ENCODE measurements around the gene GPAT3.

DNA sequence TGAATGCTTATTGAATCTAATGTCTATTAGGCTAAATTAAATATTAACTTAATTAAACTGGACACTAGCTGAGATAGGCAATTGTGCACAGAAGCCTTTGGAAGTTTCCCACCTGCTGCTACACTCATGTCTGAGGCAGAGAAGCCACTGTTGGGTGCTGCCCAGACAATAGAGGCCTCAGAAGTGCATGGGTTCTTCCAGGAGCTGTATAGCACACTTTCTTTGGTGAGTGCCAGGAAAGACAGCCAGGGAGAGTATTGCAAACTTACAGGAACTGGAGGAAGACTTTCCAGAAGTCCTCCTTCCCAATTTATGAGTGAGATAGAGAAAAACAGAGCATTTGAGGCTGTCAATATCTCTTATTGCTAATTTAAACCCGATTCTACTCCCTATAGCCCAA, 89.9 kb downstream of the GPAT3 start:
- TF ChIP-seq, protein P1, sequence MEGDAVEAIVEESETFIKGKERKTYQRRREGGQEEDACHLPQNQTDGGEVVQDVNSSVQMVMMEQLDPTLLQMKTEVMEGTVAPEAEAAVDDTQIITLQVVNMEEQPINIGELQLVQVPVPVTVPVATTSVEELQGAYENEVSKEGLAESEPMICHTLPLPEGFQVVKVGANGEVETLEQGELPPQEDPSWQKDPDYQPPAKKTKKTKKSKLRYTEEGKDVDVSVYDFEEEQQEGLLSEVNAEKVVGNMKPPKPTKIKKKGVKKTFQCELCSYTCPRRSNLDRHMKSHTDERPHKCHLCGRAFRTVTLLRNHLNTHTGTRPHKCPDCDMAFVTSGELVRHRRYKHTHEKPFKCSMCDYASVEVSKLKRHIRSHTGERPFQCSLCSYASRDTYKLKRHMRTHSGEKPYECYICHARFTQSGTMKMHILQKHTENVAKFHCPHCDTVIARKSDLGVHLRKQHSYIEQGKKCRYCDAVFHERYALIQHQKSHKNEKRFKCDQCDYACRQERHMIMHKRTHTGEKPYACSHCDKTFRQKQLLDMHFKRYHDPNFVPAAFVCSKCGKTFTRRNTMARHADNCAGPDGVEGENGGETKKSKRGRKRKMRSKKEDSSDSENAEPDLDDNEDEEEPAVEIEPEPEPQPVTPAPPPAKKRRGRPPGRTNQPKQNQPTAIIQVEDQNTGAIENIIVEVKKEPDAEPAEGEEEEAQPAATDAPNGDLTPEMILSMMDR (conservative IDR thresholded peaks at IDR 0.05; ENCODE audit: low read depth, low read length): no peak
- TF ChIP-seq EZH2 (IDR thresholded peaks at IDR 0.05; ENCODE audit: low read length, unreplicated experiment): no peak
- TF ChIP-seq EZH2phosphoT487 (IDR thresholded peaks at IDR 0.05; ENCODE audit: borderline replicate concordance, low read length): no peak

Data from PC-3 (cell line).